Measurements from ENCODE around the gene SLC22A23. TPM values are rescaled to one million over a fixed set of nuclear protein-coding genes. Genes with fewer than 3 reads are reported as not detected.

The SLC22A23 gene
- total and polyA plus RNA-seq, 2 experiments from 2014 or later: 2.4 to 7.3 TPM

DNA sequence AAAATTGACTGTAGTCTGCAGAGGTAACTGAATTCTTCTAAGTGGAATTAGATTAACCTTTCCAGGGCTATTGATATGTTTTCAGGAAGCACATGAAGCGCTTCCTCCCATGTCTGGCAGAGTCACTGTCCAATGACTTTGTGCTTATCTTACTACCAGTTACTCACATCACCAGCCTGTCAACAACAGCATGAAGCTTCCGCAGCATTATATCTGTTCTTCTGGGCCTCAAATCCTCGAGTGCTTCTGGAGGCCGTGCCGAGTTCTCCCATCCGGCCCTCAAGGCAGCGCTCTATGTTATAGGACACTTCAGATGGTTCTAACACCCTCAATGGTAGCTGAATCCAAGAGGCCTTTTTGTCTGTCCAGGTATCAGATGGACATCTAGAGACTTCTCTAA, 164.9 kb downstream of the SLC22A23 start:
- H3K9me3 ChIP-seq (ENCODE audit: low read depth): no peaks in the 10 kb centered on the region
- TF ChIP-seq EZH2phosphoT487 (IDR thresholded peaks at IDR 0.05; ENCODE audit: insufficient read depth, low read depth) (no peak), EZH2 (IDR thresholded peaks at IDR 0.05; ENCODE audit: insufficient read depth, poor library complexity, severe bottlenecking) (no peak)
- no peaks in the 10 kb centered on the region for H4K20me1 ChIP-seq (ENCODE audit: insufficient read depth)
- H2AFZ ChIP-seq: no peak overlapping the region
- H3K4me1 ChIP-seq (ENCODE audit: insufficient read depth): no peaks in the 10 kb centered on the region
- 87 to 93% methylated on average over 7 of the region's 7 CpGs for WGBS, 2 experiments (ENCODE audit: low coverage in 1 of 2, low lambda C conversion rate in 2 of 2, missing lambda C conversion rate in 2 of 2)
- no peaks in the 10 kb centered on the region for H3K79me2 ChIP-seq (ENCODE audit: insufficient read depth)
- in situ Hi-C loops (cut with MboI): no loop called here
- H3K4me3 ChIP-seq: no peak overlapping the region
- no peak for DNase-seq
- no peak overlapping the region for H3K4me2 ChIP-seq (ENCODE audit: unreplicated experiment)
- no peaks in the 10 kb centered on the region for H3K36me3 ChIP-seq (ENCODE audit: low read depth)
- no peaks in the 10 kb centered on the region for H3K27me3 ChIP-seq (replicated peaks; ENCODE audit: insufficient read depth)
- no peaks in the 10 kb centered on the region for H3F3A ChIP-seq (ENCODE audit: insufficient read depth)
- H3K9me2 ChIP-seq (ENCODE audit: insufficient read depth): no peaks in the 10 kb centered on the region
- no peak overlapping the region for H3K27ac ChIP-seq
- no peak overlapping the region for H3K9ac ChIP-seq

DNA sequence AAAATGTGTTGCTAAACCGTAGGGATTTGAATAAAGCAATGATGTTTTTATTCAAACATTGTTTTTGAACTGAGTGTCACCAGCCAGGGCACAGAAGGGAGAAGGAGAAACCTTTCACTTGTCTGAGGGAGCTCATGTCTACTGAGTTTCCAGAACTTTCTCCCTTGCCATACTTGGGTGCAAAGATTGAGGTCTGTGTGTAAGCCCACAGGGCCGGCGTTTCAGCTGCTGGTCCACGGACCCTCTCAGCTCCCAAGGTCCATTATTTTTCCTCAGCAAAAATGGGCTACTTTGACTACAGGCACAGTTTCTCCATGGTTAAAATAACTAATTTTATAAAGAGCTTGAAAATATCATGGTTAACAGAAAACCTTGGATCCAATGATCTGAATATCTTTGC, 165.5 kb downstream of the SLC22A23 start:
- Histone ChIP-seq H3K36me3 (ENCODE audit: low read depth) (no peaks in the 10 kb centered on the region), H3K9ac (no peak overlapping the region), H3F3A (ENCODE audit: insufficient read depth) (no peaks in the 10 kb centered on the region), H3K27ac (no peak overlapping the region), H3K4me3 (no peak overlapping the region), H3K27me3 (replicated peaks; ENCODE audit: insufficient read depth) (no peaks in the 10 kb centered on the region), H3K79me2 (ENCODE audit: insufficient read depth) (no peaks in the 10 kb centered on the region), H2AFZ (no peak overlapping the region), H3K9me3 (ENCODE audit: low read depth) (no peaks in the 10 kb centered on the region), H3K9me2 (ENCODE audit: insufficient read depth) (no peaks in the 10 kb centered on the region), H4K20me1 (ENCODE audit: insufficient read depth) (no peaks in the 10 kb centered on the region), H3K4me2 (ENCODE audit: unreplicated experiment) (no peak overlapping the region), H3K4me1 (ENCODE audit: insufficient read depth) (no peaks in the 10 kb centered on the region)
- 91 to 94% methylated on average over 4 of the region's 4 CpGs for WGBS, 2 experiments (ENCODE audit: low coverage in 1 of 2, low lambda C conversion rate in 2 of 2, missing lambda C conversion rate in 2 of 2)
- no peak for DNase-seq
- in situ Hi-C loops (cut with MboI): no loop called here
- TF ChIP-seq EZH2phosphoT487 (IDR thresholded peaks at IDR 0.05; ENCODE audit: insufficient read depth, low read depth) (no peak), EZH2 (IDR thresholded peaks at IDR 0.05; ENCODE audit: insufficient read depth, poor library complexity, severe bottlenecking) (no peak)

DNA sequence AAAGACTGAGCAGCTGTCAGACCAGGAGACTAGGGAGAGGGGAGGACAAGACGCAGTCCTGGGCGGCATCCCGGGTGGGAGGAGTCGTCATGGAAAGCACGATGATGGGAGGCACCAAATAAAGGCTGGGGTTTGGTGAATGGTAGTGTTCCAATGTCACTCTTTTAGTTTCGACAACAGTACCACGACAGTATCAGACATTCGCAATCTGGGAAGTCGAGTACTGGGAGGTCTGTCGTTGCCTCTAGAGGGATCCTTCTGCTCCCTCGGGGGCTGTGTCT, 166.0 kb downstream of the SLC22A23 start:
- no peaks in the 10 kb centered on the region for H3K79me2 ChIP-seq (ENCODE audit: insufficient read depth)
- H3K36me3 ChIP-seq (ENCODE audit: low read depth): no peaks in the 10 kb centered on the region
- no peaks in the 10 kb centered on the region for H4K20me1 ChIP-seq (ENCODE audit: insufficient read depth)
- H3K9me2 ChIP-seq (ENCODE audit: insufficient read depth): no peaks in the 10 kb centered on the region
- no peaks in the 10 kb centered on the region for H3F3A ChIP-seq (ENCODE audit: insufficient read depth)
- H3K27ac ChIP-seq: no peak overlapping the region
- no peak overlapping the region for H3K4me3 ChIP-seq
- H3K27me3 ChIP-seq (replicated peaks; ENCODE audit: insufficient read depth): no peaks in the 10 kb centered on the region
- TF ChIP-seq EZH2phosphoT487 (IDR thresholded peaks at IDR 0.05; ENCODE audit: insufficient read depth, low read depth): no peak
- TF ChIP-seq EZH2 (IDR thresholded peaks at IDR 0.05; ENCODE audit: insufficient read depth, poor library complexity, severe bottlenecking): no peak
- H2AFZ ChIP-seq: no peak overlapping the region
- H3K4me2 ChIP-seq (ENCODE audit: unreplicated experiment): no peak overlapping the region
- no peak overlapping the region for H3K9ac ChIP-seq
- in situ Hi-C loops (cut with MboI): no loop called here
- H3K9me3 ChIP-seq (ENCODE audit: low read depth): no peaks in the 10 kb centered on the region
- WGBS, 2 experiments (ENCODE audit: low coverage in 1 of 2, low lambda C conversion rate in 2 of 2, missing lambda C conversion rate in 2 of 2): 89 to 90% methylated on average over 11 of the region's 11 CpGs
- DNase-seq: no peak
- H3K4me1 ChIP-seq (ENCODE audit: insufficient read depth): no peaks in the 10 kb centered on the region

DNA sequence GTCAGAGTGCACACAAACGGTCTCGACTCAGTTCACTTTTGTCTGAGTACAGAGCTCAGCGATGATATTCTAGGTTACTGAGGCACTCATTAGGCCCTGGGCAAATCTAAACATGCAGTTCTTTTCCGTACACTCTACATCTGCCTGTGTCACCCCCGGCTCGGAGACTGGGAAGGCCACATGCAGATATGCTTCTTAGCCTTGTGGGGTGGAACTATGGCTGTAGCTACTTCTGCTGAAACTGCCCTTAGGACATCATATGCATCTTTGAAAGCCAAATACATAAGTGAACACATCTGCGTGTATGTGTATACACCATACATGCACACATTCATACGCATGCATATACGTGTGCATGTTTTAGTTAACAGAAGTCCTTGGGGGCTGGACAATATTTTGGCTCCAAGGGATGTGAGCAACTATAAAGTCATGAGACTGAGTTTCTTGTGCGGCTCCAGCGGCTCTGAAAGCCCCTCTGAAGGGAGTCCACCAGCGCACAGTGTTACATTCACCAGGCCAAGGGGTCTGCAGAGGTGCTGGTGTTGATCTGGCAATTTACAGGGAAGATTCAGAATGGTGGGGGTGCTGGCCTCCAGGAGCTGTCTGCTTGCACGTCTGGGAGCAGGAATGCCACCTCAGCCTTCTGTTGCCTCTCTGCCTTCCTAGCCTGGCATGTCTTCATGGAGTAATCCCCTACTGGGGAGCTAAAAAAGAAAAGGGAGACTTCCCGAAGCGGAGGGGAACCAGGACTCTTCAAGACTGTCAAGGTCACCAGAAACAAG, 166.5 kb downstream of the SLC22A23 start:
- DNase-seq: no peak
- Histone ChIP-seq H3K27me3 (replicated peaks; ENCODE audit: insufficient read depth) (no peaks in the 10 kb centered on the region), H3F3A (ENCODE audit: insufficient read depth) (no peaks in the 10 kb centered on the region), H2AFZ (no peak overlapping the region), H3K79me2 (ENCODE audit: insufficient read depth) (no peaks in the 10 kb centered on the region), H3K4me1 (ENCODE audit: insufficient read depth) (no peaks in the 10 kb centered on the region), H3K4me2 (ENCODE audit: unreplicated experiment) (no peak overlapping the region), H3K36me3 (ENCODE audit: low read depth) (no peaks in the 10 kb centered on the region), H3K4me3 (no peak overlapping the region), H3K9me2 (ENCODE audit: insufficient read depth) (no peaks in the 10 kb centered on the region), H3K9ac (no peak overlapping the region), H4K20me1 (ENCODE audit: insufficient read depth) (no peaks in the 10 kb centered on the region), H3K27ac (no peak overlapping the region), H3K9me3 (ENCODE audit: low read depth) (no peaks in the 10 kb centered on the region)
- in situ Hi-C loops (cut with MboI): no loop called here
- WGBS, 2 experiments (ENCODE audit: low coverage in 1 of 2, low lambda C conversion rate in 2 of 2, missing lambda C conversion rate in 2 of 2): 90 to 92% methylated on average over 15 of the region's 15 CpGs
- TF ChIP-seq EZH2 (IDR thresholded peaks at IDR 0.05; ENCODE audit: insufficient read depth, poor library complexity, severe bottlenecking) (no peak), EZH2phosphoT487 (IDR thresholded peaks at IDR 0.05; ENCODE audit: insufficient read depth, low read depth) (no peak)
